HCT116 (cell line): ENCODE results near the gene ERC2.

Experiments
- CTCF ChIP-seq, 3 experiments: fragments of 200-600 bp in 1 of 3; sonication (generic) in 1 of 3; IDR thresholded peaks in 2 of 3; conservative IDR thresholded peaks in 1 of 3; 2 replicates each; pipeline ENCODE4 v1.5.1; 2012 to 2017; ENCODE audit warnings: low read depth in 2 of 3, low read length in 2 of 3, antibody characterized with exemption in 1 of 3, borderline replicate concordance in 1 of 3, control low read depth in 1 of 3, mild to moderate bottlenecking in 1 of 3, mixed read lengths in 1 of 3, mixed run types in 1 of 3, moderate library complexity in 1 of 3; ENCODE audit not compliant: insufficient read depth in 1 of 3
- ELF1 ChIP-seq: IDR thresholded peaks from 2 replicates; pipeline ENCODE4 v1.6.1; 2012; ENCODE audit warnings: low read depth, borderline replicate concordance
- EZH2 ChIP-seq: fragments of 200-600 bp; sonication (generic); IDR thresholded peaks from 2 replicates; pipeline ENCODE4 v1.6.1; 2017; ENCODE audit warnings: antibody characterized with exemption, mixed run types
- EZH2phosphoT487 ChIP-seq: fragments of 200-600 bp; IDR thresholded peaks from 2 replicates; pipeline ENCODE4 v1.6.1; 2018; ENCODE audit warnings: antibody characterized with exemption, borderline replicate concordance
- POLR2A ChIP-seq: IDR thresholded peaks from 2 replicates; pipeline ENCODE4 v1.7.0; 2011; ENCODE audit warnings: borderline replicate concordance; ENCODE audit not compliant: insufficient read depth, insufficient read length; ENCODE audit errors: extremely low read depth
- TCF7L2 ChIP-seq: IDR thresholded peaks from 2 replicates; pipeline ENCODE4 v1.7.0; 2011; ENCODE audit warnings: borderline replicate concordance, inconsistent platforms; ENCODE audit not compliant: insufficient read depth, insufficient read length; ENCODE audit errors: extremely low read depth

GRCh38 chr3:55910543-55910942, 557.7 kb downstream of the ERC2 start:
- TF ChIP-seq POLR2A (no peak), ELF1 (no peak), EZH2 (no peak), EZH2phosphoT487 (no peak), CTCF (IDR thresholded peaks at IDR 0.05 in 2 of 3, conservative IDR thresholded peaks at IDR 0.05 in 1 of 3; ENCODE audit: borderline replicate concordance in 1 of 3, insufficient read depth in 1 of 3, low read depth in 2 of 3, low read length in 2 of 3) (no peak), TCF7L2 (no peak)
